Endothelial cell of hepatic sinusoid (primary cell): ENCODE data around the gene CEBPG.

Source experiments
- in situ Hi-C: cut with HindIII; loops from 2 replicates; pipeline ENCODE4 v1.10.0; 2017; ENCODE audit warnings: low sequenced_read_pairs

CEBPG gene

DNA sequence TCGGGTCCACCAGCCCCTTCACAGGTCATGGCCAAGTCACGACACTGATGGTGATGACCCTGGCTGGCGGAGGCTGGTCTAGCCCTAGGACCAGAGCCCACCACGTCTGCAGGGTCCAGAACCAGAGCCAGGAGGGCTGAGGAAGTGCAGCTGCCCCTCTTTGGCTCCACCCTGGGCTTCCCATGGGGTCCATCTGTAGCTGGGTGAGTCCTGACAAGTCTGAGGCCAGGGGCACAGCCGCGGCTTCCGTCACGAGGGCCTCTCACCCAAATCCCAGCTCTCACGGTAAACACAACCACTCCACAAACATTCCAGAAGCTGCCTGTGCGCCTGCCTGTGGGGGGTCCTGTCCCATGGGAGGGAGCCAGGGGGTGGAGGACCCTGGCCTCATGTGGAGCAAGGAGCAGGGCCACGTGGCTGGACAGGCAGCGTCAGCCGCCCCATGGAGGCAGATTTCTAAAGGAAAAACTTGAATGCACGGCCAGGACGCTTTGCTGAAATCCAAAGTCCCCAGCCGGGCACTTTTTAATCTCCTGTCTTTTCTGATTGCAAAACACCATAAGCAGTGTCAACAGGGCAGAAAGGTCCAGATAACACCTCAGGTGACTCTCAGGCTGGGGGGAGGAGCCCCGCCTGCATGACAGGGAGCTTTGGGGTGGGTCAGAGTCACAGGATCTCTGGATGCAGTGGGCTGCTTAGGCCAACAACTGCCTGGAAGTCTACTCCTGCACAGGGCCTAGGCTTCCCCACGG is 29.9 kb downstream of the CEBPG start:
- in situ Hi-C loops, result no loop called here

GRCh38 chr19:33403973-33404304 is 30.4 kb downstream of the CEBPG start:
- in situ Hi-C loops, result no loop called here

DNA sequence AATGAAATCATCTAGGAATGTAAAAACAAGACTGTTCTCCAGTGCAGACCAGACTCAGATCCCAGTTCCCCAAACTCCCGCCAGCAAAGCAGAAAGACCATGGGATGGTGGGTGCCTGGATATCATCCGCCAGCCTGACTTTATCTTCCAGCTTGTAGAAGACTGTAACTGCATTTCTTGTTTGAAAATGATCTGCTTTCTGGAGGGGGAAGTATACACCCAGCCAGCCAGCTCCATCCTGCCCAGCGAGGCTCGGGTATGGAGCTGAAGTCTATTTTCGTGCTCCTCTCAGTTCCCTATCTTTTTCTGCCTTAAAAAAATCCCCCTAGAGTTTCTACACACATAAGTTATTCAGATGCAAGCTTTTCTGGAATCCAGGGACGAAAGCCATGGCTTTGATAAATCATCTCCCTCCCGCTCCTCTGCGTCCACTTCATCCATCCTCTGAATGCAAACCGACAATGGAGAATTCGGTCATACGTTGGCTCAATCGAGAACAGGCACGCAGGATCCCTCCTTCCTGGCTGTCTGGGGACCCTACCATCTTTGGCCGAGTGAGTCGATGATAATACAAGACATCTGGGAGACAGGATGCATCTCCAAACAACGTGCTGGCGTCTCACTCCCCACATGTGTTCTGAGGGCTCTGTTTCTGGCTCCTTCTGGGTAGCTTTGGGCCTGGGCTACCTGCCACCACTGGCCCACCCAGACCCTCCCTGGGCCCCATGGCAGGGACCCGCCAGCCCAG is 31.2 kb downstream of the CEBPG start:
- in situ Hi-C loops, result no loop called here

GRCh38 chr19:33405254-33405552 is 31.7 kb downstream of the CEBPG start:
- in situ Hi-C loops, result no loop called here

DNA sequence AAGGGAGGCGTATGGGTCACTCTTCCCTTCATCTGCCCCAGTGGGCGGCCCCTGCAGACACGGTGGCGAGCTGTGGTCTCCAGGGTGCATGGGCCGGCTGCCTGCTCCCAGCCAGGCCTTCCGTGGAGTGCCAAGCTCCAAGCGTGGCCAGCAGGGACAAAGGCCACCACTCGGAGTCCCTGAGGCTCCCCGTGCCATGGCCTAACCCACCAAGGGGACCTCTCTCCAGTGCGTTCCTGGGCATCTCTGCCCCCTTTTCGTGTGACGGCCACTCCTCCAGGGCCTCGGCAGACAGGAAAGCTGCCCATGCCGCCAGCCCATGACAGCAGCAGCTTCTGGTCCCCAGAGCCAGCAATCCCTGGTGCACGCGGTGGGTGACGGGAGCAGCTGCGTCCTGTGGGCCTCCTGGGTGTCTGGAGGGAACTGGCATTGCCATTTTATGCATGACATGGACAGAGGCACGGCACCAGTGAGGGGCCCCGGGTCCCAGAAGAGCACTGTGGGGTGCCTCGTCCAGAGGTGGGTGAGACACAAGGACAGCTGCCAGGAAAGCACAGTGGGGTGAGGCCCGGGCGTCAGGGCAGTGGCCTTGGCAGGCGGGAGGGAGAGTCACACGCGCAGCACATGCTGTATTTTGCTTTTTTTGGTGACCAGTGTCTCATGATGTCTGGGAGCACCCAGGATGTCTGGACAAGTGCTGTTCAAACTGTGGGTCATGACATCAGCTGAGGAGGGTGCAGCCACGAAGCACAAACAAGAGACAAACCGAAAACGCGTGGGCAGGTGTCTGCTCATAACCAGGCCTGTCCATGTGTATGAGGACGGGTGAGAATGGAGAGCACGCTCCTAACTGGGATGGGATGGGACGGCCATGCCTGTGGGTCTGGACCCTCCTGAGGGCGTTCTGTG is 32.3 kb downstream of the CEBPG start:
- in situ Hi-C loops, result no loop called here

- in situ Hi-C loops, result no loop called here
Measured at GRCh38 chr19:33406521-33407139, 33.1 kb downstream of the CEBPG start.

DNA sequence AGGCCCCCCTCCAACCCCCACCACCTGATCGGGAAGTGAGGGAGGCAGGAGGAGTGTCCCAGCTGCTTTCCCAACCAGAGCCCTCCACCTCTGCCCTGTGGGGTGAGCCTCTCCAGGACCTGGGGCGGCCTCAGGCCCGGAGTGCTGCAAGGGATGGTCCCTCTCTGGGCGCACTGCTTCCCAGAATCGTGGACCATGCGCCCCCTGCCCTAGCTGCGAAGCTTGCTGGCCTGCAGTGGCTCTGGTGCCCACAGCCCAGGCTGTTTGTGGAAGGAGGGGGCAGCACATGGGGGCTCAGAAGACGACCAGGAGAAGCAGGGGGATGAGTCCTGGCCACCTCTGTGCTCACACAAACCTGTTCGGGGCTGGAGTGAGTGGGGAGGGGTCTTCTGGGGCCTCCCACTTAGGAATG is 33.6 kb downstream of the CEBPG start:
- in situ Hi-C loops, result no loop called here

DNA sequence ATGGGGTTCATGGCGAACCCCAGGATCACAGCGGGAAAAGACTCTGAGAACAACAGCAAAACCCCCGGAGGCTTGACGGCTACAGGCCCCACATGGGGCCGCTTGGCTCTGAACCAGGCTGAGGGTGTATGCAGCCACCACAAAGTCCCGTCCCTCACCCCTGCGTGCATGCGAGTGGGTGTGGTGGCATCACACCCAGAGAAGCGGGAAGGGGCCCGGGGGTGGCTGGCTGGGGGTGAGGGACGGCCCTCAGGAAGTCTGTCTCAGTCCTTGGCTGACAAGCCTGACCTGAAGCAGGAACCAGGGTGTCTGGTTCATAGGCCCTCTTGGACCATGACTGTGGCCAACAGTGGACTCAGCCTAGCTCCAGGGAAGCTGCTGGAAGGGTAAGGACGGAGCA is 34.2 kb downstream of the CEBPG start:
- in situ Hi-C loops, result no loop called here

DNA sequence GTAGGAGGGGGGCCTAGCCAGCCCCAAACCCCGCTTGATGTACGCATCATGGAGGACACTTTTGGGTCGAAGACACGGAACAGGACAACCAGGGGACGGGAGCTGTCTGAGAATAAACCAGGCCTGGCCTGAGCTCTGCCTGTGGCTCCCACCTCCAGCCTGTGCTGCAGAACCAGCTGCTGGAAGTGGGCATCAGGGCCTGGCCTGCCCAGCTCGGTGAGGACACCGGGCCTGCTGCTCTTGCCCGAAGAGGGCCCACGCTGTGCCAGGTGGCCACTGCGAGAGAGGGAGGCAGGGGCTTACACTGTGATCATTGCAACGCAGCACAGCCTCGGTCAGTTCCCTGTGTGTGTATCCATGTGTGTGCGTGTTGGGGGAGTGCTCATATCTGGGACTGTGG is 34.6 kb downstream of the CEBPG start:
- in situ Hi-C loops, result no loop called here

DNA sequence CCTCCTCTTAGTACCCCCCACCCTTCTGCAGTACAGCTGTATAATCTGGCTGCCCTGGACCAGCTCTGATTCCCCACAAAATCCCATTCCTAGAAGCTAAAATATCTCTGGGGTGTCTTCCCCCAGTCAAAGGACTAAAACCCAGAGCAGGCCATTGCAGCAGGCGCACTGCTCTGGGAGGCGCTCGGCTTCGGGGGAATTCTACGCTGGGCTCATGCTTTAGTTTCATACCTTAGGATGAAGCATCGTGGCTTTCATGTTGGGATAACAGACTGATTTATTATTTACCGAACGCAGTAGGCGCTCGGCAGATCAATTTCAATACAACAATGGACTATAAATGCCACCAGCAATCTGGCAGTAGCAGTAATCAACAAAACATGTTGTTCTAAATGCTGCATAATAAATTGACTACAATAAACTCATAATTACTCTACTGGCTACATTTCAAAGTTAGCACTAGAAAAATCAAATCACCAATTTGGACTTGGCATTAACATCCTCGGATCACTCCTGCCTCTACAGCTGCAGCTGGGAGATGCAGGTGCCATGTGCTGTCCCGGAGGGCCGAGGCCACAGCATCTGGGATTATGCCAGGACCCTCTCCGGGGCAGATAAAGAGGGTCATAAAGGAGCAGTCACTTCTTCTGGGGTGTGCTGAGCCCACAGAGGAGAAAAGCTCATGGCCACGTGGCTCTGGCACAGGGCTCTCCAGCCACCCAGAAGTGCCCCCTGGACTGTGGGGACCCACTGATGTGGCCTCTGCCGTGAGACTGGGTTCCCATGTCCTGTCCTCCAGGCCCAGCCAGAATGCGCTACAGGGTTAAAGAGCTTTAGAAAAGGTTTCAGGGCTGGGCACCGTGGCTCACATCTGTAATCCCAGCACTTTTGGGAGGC is 35.3 kb downstream of the CEBPG start:
- in situ Hi-C loops, result no loop called here

GRCh38 chr19:33409906-33410685 is 36.6 kb downstream of the CEBPG start:
- in situ Hi-C loops, result no loop called here

DNA sequence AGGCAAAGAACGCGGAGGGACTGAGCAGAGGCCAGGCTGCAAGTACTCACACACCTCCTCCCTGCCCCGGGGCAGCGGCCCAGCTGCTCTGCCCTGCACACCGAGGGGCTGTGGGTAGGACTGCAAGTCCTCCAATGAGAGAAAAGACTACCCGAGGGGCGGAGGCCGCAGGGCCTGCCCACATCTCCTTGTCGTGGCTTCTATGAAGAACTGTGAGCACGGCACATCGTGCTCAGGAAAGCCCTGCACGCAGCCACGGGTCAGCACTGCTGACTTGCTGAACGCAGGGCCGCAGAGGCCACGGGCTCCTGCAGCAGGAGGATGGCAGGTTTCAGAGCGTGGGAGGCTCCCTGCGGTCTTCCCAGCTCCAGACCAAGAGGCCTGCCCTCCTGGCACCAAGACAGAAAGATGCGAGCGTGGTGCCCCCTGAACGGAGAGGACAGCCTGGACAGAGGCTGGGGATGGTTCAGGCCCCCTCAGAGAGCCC is 37.4 kb downstream of the CEBPG start:
- in situ Hi-C loops, result no loop called here

- in situ Hi-C loops, result no loop called here
Measured at GRCh38 chr19:33411621-33412180, 38.2 kb downstream of the CEBPG start.

GRCh38 chr19:33412601-33413425 is 39.3 kb downstream of the CEBPG start:
- in situ Hi-C loops, result no loop called here

DNA sequence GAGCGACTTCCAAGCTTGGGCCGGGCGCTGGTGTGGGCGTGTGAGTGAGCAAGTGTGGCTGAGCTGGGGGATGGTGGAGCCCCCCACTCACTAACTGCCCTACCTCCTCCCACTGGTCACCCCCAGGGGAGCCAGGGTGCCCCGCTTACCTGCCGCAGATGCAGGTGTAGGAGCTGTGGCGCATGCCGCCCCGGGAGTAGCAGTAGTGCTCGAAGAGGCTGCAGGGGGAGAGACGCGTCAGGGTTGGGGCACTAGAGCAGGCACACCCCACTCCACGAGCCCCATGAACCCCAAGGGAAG is 39.9 kb downstream of the CEBPG start:
- in situ Hi-C loops, result no loop called here

- in situ Hi-C loops, result no loop called here
Measured at GRCh38 chr19:33413868-33414666, 40.6 kb downstream of the CEBPG start.
